H1 (cell line): ENCODE data around the gene GRK6. TPM values are rescaled to one million over a fixed set of nuclear protein-coding genes. Genes with fewer than 3 reads are reported as not detected.

Experiments
- CTCF ChIA-PET: fragments of 300-600 bp; sonication (Branson Sonifier 250); formaldehyde crosslinking; loops from one replicate; lab custom pipeline; 2021; ENCODE audit not compliant: partially characterized antibody; lab: Charles Lee
- POLR2A ChIA-PET: fragments of 300-600 bp; sonication (Branson Sonifier 250); formaldehyde crosslinking; loops from one replicate; lab custom pipeline; 2021; ENCODE audit warnings: inconsistent platforms; ENCODE audit not compliant: partially characterized antibody; lab: Charles Lee
- DNase-seq, 2 experiments: peaks; one replicate each; pipeline versions ENCODE4 v3.0.0 to v3.0.0-alpha.2; 2010 to 2022; ENCODE audit warnings: low spot score in 2 of 2, low read depth in 1 of 2, mixed read lengths in 1 of 2
- FAIRE-seq: peaks from 2 replicates; lab custom pipeline; 2011; peaks lifted over from hg19 to GRCh38; lab: Jason Lieb, UNC
- H2AFZ ChIP-seq: 2 replicates; pipeline ENCODE4 v1.8.1; 2012; ENCODE audit warnings: low read length, inconsistent platforms
- H2AK5ac ChIP-seq: 2 replicates; pipeline ENCODE4 v1.6.1; 2013; ENCODE audit warnings: low read depth, low read length
- H2BK120ac ChIP-seq: replicated peaks from 2 replicates; pipeline ENCODE3; 2013; ENCODE audit warnings: low read depth, low read length, inconsistent platforms
- H2BK12ac ChIP-seq: 2 replicates; pipeline ENCODE4 v1.6.1; 2013; ENCODE audit warnings: low read depth, low read length
- H2BK15ac ChIP-seq: 2 replicates; pipeline ENCODE4 v1.6.1; 2013; ENCODE audit warnings: low read length
- H2BK20ac ChIP-seq: 2 replicates; pipeline ENCODE4 v1.6.1; 2013; ENCODE audit warnings: low read length
- H2BK5ac ChIP-seq: 2 replicates; pipeline ENCODE4 v1.6.1; 2013; ENCODE audit warnings: low read depth, low read length
- H3K14ac ChIP-seq: 2 replicates; pipeline ENCODE4 v1.6.1; 2013; ENCODE audit warnings: inconsistent platforms; ENCODE audit not compliant: insufficient read length
- H3K18ac ChIP-seq: 2 replicates; pipeline ENCODE4 v1.6.1; 2013; ENCODE audit warnings: low read length; ENCODE audit errors: extremely low read depth
- H3K23ac ChIP-seq: 2 replicates; pipeline ENCODE4 v1.6.1; 2013; ENCODE audit warnings: inconsistent platforms; ENCODE audit not compliant: insufficient read length
- H3K23me2 ChIP-seq: 2 replicates; pipeline ENCODE4 v1.6.1; 2013; ENCODE audit warnings: low read depth, low read length
- H3K27ac ChIP-seq: 2 replicates; pipeline ENCODE4 v1.6.1; 2011; ENCODE audit warnings: low read depth, low read length, inconsistent platforms
- H3K27me3 ChIP-seq, 4 experiments: replicated peaks in 1 of 4; 1 replicate in 1 of 4; 2 replicates in 3 of 4; pipeline versions ENCODE4 v1.6.1 to v1.8.1; 2011 to 2013; ENCODE audit warnings: low read length in 3 of 4, mild to moderate bottlenecking in 3 of 4, inconsistent platforms in 2 of 4, mixed read lengths in 2 of 4, moderate library complexity in 1 of 4; ENCODE audit not compliant: control insufficient read depth in 3 of 4, insufficient read depth in 3 of 4; ENCODE audit errors: extremely low read depth in 1 of 4
- H3K36me3 ChIP-seq, 4 experiments: 2 replicates each; pipeline versions ENCODE4 v1.6.1 to v1.8.1; 2011 to 2013; ENCODE audit warnings: mild to moderate bottlenecking in 4 of 4, low read length in 3 of 4, moderate library complexity in 2 of 4, control low read depth in 1 of 4, inconsistent platforms in 1 of 4; ENCODE audit not compliant: insufficient read depth in 4 of 4, control insufficient read depth in 2 of 4
- H3K4ac ChIP-seq: replicated peaks from 2 replicates; pipeline ENCODE3; 2013; ENCODE audit warnings: low read length, low read depth, mixed read lengths, inconsistent platforms; ENCODE audit not compliant: insufficient read length
- H3K4me1 ChIP-seq, 4 experiments: replicated peaks in 1 of 4; 1 replicate in 1 of 4; 2 replicates in 3 of 4; pipeline versions ENCODE4 v1.6.1 to v1.8.1; 2011 to 2013; ENCODE audit warnings: low read length in 3 of 4, inconsistent platforms in 2 of 4, mixed read lengths in 1 of 4; ENCODE audit not compliant: insufficient read depth in 4 of 4, control insufficient read depth in 3 of 4
- H3K4me2 ChIP-seq, 2 experiments: 2 replicates each; pipeline versions ENCODE4 v1.6.1 to v1.8.1; 2011 to 2013; ENCODE audit warnings: low read depth in 2 of 2, low read length in 2 of 2, control low read depth in 1 of 2, inconsistent platforms in 1 of 2, mild to moderate bottlenecking in 1 of 2; ENCODE audit not compliant: insufficient read depth in 1 of 2
- H3K4me3 ChIP-seq, 4 experiments: fragments of 200-600, 300-600 bp in 1 of 4; sonication (generic), shearing (Covaris generic), sonication (Bioruptor Twin) in 1 of 4; 2 replicates each; pipeline versions ENCODE4 v1.5.1 to v1.8.1; 2011 to 2016; ENCODE audit warnings: low read length in 4 of 4, low read depth in 3 of 4, control low read depth in 2 of 4, inconsistent platforms in 2 of 4, mild to moderate bottlenecking in 2 of 4, mixed read lengths in 1 of 4, moderate library complexity in 1 of 4; ENCODE audit not compliant: insufficient read depth in 2 of 4; ENCODE audit errors: extremely low read depth in 1 of 4
- H3K56ac ChIP-seq: replicated peaks from 2 replicates; pipeline ENCODE3; 2013; ENCODE audit warnings: low read depth, mild to moderate bottlenecking, mixed read lengths, low read length, inconsistent platforms; ENCODE audit not compliant: insufficient read length
- H3K79me1 ChIP-seq: 2 replicates; pipeline ENCODE4 v1.6.1; 2013; ENCODE audit warnings: low read depth, low read length, control low read depth
- H3K79me2 ChIP-seq, 2 experiments: 2 replicates each; pipeline versions ENCODE4 v1.6.1 to v1.8.1; 2012 to 2013; ENCODE audit warnings: low read length in 2 of 2, mild to moderate bottlenecking in 2 of 2, inconsistent platforms in 1 of 2; ENCODE audit not compliant: insufficient read depth in 2 of 2, control insufficient read depth in 1 of 2
- H3K9ac ChIP-seq, 4 experiments: replicated peaks in 1 of 4; 1 replicate in 1 of 4; 2 replicates in 3 of 4; pipeline versions ENCODE4 v1.6.1 to v1.8.1; 2011 to 2013; ENCODE audit warnings: low read depth in 3 of 4, low read length in 3 of 4, control low read depth in 2 of 4, mild to moderate bottlenecking in 2 of 4, moderate library complexity in 2 of 4, inconsistent platforms in 1 of 4; ENCODE audit errors: extremely low read depth in 1 of 4
- H3K9me3 ChIP-seq, 2 experiments: 2 replicates each; pipeline versions ENCODE4 v1.6.1 to v1.8.1; 2012 to 2013; ENCODE audit warnings: mild to moderate bottlenecking in 2 of 2, moderate library complexity in 2 of 2, control low read depth in 1 of 2, inconsistent platforms in 1 of 2, low read depth in 1 of 2, low read length in 1 of 2, mixed read lengths in 1 of 2; ENCODE audit not compliant: insufficient read depth in 2 of 2
- H4K20me1 ChIP-seq, 2 experiments: replicated peaks in 1 of 2; 2 replicates each; pipeline versions ENCODE3 to v1.8.1; 2011 to 2013; ENCODE audit warnings: inconsistent platforms in 2 of 2, low read length in 2 of 2, mild to moderate bottlenecking in 1 of 2; ENCODE audit not compliant: insufficient read depth in 2 of 2, control insufficient read depth in 1 of 2
- H4K5ac ChIP-seq: 2 replicates; pipeline ENCODE4 v1.6.1; 2013; ENCODE audit warnings: low read length, low read depth, mixed read lengths, inconsistent platforms; ENCODE audit not compliant: insufficient read length
- H4K8ac ChIP-seq: 2 replicates; pipeline ENCODE4 v1.8.0; 2013; ENCODE audit warnings: mild to moderate bottlenecking, moderate library complexity, low read length, inconsistent platforms; ENCODE audit not compliant: insufficient read depth; ENCODE audit errors: extremely low read depth
- H4K91ac ChIP-seq: replicated peaks from 2 replicates; pipeline ENCODE3; 2013; ENCODE audit warnings: low read length, mixed read lengths, inconsistent platforms; ENCODE audit not compliant: insufficient read length
- BRCA1 ChIP-seq: IDR thresholded peaks from 2 replicates; pipeline ENCODE4 v1.6.1; 2012; ENCODE audit warnings: low read depth, low read length, improper control_type of control experiment
- EP300 ChIP-seq, 2 experiments: IDR thresholded peaks; 1 replicate in 1 of 2; 2 replicates in 1 of 2; pipeline ENCODE4 v1.6.1; 2011 to 2012; ENCODE audit warnings: low read depth in 2 of 2, low read length in 2 of 2, mild to moderate bottlenecking in 2 of 2, borderline replicate concordance in 1 of 2, inconsistent platforms in 1 of 2, moderate library complexity in 1 of 2
- KDM5A ChIP-seq: fragments of 200-600 bp; IDR thresholded peaks from 2 replicates; pipeline ENCODE4 v1.7.1; 2012; ENCODE audit warnings: mild to moderate bottlenecking, low read length, inconsistent platforms, mixed read lengths
- SP4 ChIP-seq: IDR thresholded peaks from 2 replicates; pipeline ENCODE4 v1.6.1; 2012; ENCODE audit warnings: low read length, inconsistent platforms
- TAF1 ChIP-seq: IDR thresholded peaks from 2 replicates; pipeline ENCODE4 v1.6.1; 2011; ENCODE audit warnings: mild to moderate bottlenecking, low read depth, low read length
- TCF12 ChIP-seq: IDR thresholded peaks from 2 replicates; pipeline ENCODE4 v1.6.1; 2011; ENCODE audit warnings: low read depth, mild to moderate bottlenecking, low read length
- WGBS, 2 experiments: shearing (Covaris generic) in 1 of 2; methylation state at CpG; one replicate each; pipeline versions ENCODE4 v1.1.6 to v1.1.7; 2013 to 2015; ENCODE audit warnings: low lambda C conversion rate in 2 of 2, mixed read lengths in 2 of 2, inconsistent platforms in 1 of 2, low coverage in 1 of 2, missing lambda C conversion rate in 1 of 2; ENCODE audit not compliant: insufficient replicate concordance in 2 of 2, insufficient coverage in 1 of 2, insufficient read length in 1 of 2; ENCODE audit errors: extremely low coverage in 1 of 2, missing lambda C conversion rate in 1 of 2; 5-methylcytosine and 5-hydroxymethylcytosine counted together
- polyA plus RNA-seq, 7 experiments: library from polyadenylated mRNA; depleted of rRNA in 3 of 7; stranded (reverse) in 5 of 7; unstranded in 2 of 7; fragments of >200 nt in 5 of 7; fragments of 200-250 nt in 2 of 7; gene quantifications; 1 replicate in 5 of 7; 2 replicates in 1 of 7; 4 replicates in 1 of 7; pipeline versions ENCODE4 v1.2.1 to v1.2.3, GENCODE V29; 2011 to 2013; ENCODE audit warnings: missing spikeins in 2 of 7, mixed read lengths in 2 of 7
- total RNA-seq: library from RNA; stranded (reverse); fragmentation: NEBNext Ultra II Directional; extraction: Animal tissue kit (Norgen Biotek cat#: 25700); gene quantifications from 2 replicates; pipeline ENCODE4 v1.2.1, GENCODE V29; 2021

Gene GRK6
- total and polyA plus RNA-seq, 2 of the 8 experiments (the other 6 are each of a cell fraction or from before 2014, with no cell fraction given) = 31.8 to 57.8 TPM

DNA sequence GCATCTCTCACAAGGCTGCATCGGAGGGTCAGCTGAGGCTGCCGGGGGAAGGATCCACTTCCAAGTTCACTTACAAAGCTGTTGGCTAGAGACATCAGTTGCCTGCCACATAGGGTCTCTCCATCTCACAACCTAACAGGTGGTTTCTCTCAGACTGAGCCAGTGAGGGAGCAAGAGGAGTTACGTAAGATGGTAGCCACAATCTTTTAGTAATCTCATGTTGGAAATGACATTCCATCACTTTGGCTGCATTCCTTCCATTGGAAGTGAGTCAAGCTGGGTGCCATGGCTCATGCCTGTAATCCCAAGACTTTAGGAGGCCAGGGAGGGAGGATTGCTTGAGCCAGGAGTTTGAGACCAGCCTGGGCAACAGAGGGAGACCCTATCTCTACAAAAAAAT lies 7.4 kb upstream of the GRK6 start:
- Histone ChIP-seq H2BK12ac (no peak overlapping the region), H3K14ac (no peak overlapping the region), H3K27me3 (no peaks in the 10 kb centered on the region), H3K23ac (no peak overlapping the region), H2BK120ac (no peak overlapping the region), H3K18ac (no peak overlapping the region), H3K79me1 (no peaks in the 10 kb centered on the region), H3K9ac (no peak overlapping the region), H3K4me2 (no peak overlapping the region), H3K79me2 (no peaks in the 10 kb centered on the region), H4K20me1 (no peaks in the 10 kb centered on the region), H2BK5ac (no peak overlapping the region), H4K5ac (no peak overlapping the region), H3K27ac (no peak overlapping the region), H3K4me3 (no peak overlapping the region), H2AFZ (no peak overlapping the region), H3K9me3 (no peaks in the 10 kb centered on the region), H2BK20ac (no peak overlapping the region), H2AK5ac (no peak overlapping the region), H3K4me1 (no peaks in the 10 kb centered on the region; a peak in 1 of 7 replicates), H3K36me3 (no peaks in the 10 kb centered on the region), H2BK15ac (no peak overlapping the region), H4K8ac (no peak overlapping the region), H3K23me2 (no peaks in the 10 kb centered on the region), H3K4ac (no peak overlapping the region)
- ChIA-PET POLR2A (interaction anchor here (1.7 to 24.2 kb wide), 2 partner anchors 17 to 26 kb away, joined by 8 to 460 read pairs; partner anchors contain the start of gene PRR7), CTCF (interaction anchor here (0.7 to 4.8 kb wide), 8 partner anchors 15 to 109 kb away, joined by 3 to 15 read pairs (median 5); no protein-coding TSS in a partner anchor)
- no peak for DNase-seq
- 91% methylated on average over 3 of the region's 3 CpGs; no CpG with 5 or more reads in 1 of the 2 experiments for WGBS, 2 experiments
- no peak for TF ChIP-seq TAF1
- no peak for TF ChIP-seq BRCA1
- TF ChIP-seq KDM5A = no peak
- no peak for TF ChIP-seq EP300 (IDR thresholded peaks at IDR 0.05; ENCODE audit: borderline replicate concordance in 1 of 2, low read depth in 2 of 2, low read length in 2 of 2)
- TF ChIP-seq SP4 = no peak
- TF ChIP-seq TCF12 = no peak
- TF ChIP-seq, all 59 proteins: peak for 0
- H3K56ac ChIP-seq = no peak overlapping the region
- H4K91ac ChIP-seq = no peak overlapping the region
- no peak for FAIRE-seq
